Measurements from ENCODE around the gene PSTPIP1. TPM values are rescaled to one million over a fixed set of nuclear protein-coding genes. Genes with fewer than 3 reads are reported as not detected.

The PSTPIP1 gene
- total RNA-seq, 1 donor from 2014 or later = 12.4 TPM

GRCh38 chr15:76994001-76994400 is 925 bp upstream of the PSTPIP1 start:
- DNase-seq = peak; percentile 6
- TF ChIP-seq CTCF (IDR thresholded peaks at IDR 0.05; ENCODE audit: partially characterized antibody, unreplicated experiment) = no peak
- no peak overlapping the region for H3K27ac Mint-ChIP-seq (ENCODE audit: unreplicated experiment)

GRCh38 chr15:76994496-76994895 is 430 bp upstream of the PSTPIP1 start:
- no peak overlapping the region for H3K4me3 Mint-ChIP-seq (ENCODE audit: unreplicated experiment)
- peaks cover 11% of the 10 kb centered on the region for H3K27me3 Mint-ChIP-seq (ENCODE audit: unreplicated experiment)
- DNase-seq = no peak
- no peak for TF ChIP-seq CTCF (IDR thresholded peaks at IDR 0.05; ENCODE audit: partially characterized antibody, unreplicated experiment)
- peaks cover 4% of the 10 kb centered on the region for H3K9me3 Mint-ChIP-seq (ENCODE audit: unreplicated experiment)
- no peaks in the 10 kb centered on the region for H3K36me3 Mint-ChIP-seq (ENCODE audit: unreplicated experiment)
- no peak overlapping the region for H3K27ac Mint-ChIP-seq (ENCODE audit: unreplicated experiment)
- peaks cover 23% of the 10 kb centered on the region for H3K4me1 Mint-ChIP-seq (ENCODE audit: low read depth, unreplicated experiment)

More at GRCh38 chr15:76994001-76994400, 925 bp upstream of the PSTPIP1 start:
- Mint-ChIP-seq H3K4me1 (ENCODE audit: low read depth, unreplicated experiment) (peaks cover 23% of the 10 kb centered on the region), H3K27me3 (ENCODE audit: unreplicated experiment) (peaks cover 11% of the 10 kb centered on the region), H3K36me3 (ENCODE audit: unreplicated experiment) (no peaks in the 10 kb centered on the region), H3K9me3 (ENCODE audit: unreplicated experiment) (peaks cover 4% of the 10 kb centered on the region), H3K4me3 (ENCODE audit: unreplicated experiment) (no peak overlapping the region)

GRCh38 chr15:76996076-76996525 is 1.2 kb downstream of the PSTPIP1 start:
- no peak for DNase-seq
- no peak for TF ChIP-seq CTCF (IDR thresholded peaks at IDR 0.05; ENCODE audit: partially characterized antibody, unreplicated experiment)
- Mint-ChIP-seq H3K27me3 (ENCODE audit: unreplicated experiment) (peaks cover 6% of the 10 kb centered on the region), H3K9me3 (ENCODE audit: unreplicated experiment) (peaks cover 2% of the 10 kb centered on the region), H3K4me1 (ENCODE audit: low read depth, unreplicated experiment) (peaks cover 13% of the 10 kb centered on the region), H3K27ac (ENCODE audit: unreplicated experiment) (no peak overlapping the region), H3K36me3 (ENCODE audit: unreplicated experiment) (no peaks in the 10 kb centered on the region), H3K4me3 (ENCODE audit: unreplicated experiment) (no peak overlapping the region)

GRCh38 chr15:76996526-76997401 is 1.8 kb downstream of the PSTPIP1 start:
- TF ChIP-seq CTCF (IDR thresholded peaks at IDR 0.05; ENCODE audit: partially characterized antibody, unreplicated experiment) = no peak
- H3K27me3 Mint-ChIP-seq (ENCODE audit: unreplicated experiment) = peaks cover 4% of the 10 kb centered on the region
- H3K36me3 Mint-ChIP-seq (ENCODE audit: unreplicated experiment) = no peaks in the 10 kb centered on the region
- peaks cover 6% of the 10 kb centered on the region for H3K4me1 Mint-ChIP-seq (ENCODE audit: low read depth, unreplicated experiment)
- DNase-seq = peak; percentile 8
- no peak overlapping the region for H3K4me3 Mint-ChIP-seq (ENCODE audit: unreplicated experiment)
- H3K27ac Mint-ChIP-seq (ENCODE audit: unreplicated experiment) = no peak overlapping the region
- peaks cover 2% of the 10 kb centered on the region for H3K9me3 Mint-ChIP-seq (ENCODE audit: unreplicated experiment)

- Mint-ChIP-seq H3K27me3 (ENCODE audit: unreplicated experiment) (peaks cover 4% of the 10 kb centered on the region), H3K36me3 (ENCODE audit: unreplicated experiment) (no peaks in the 10 kb centered on the region), H3K4me1 (ENCODE audit: low read depth, unreplicated experiment) (peaks cover 2% of the 10 kb centered on the region), H3K4me3 (ENCODE audit: unreplicated experiment) (no peak overlapping the region), H3K9me3 (ENCODE audit: unreplicated experiment) (no peaks in the 10 kb centered on the region), H3K27ac (ENCODE audit: unreplicated experiment) (no peak overlapping the region)
- no peak for DNase-seq
- no peak for TF ChIP-seq CTCF (IDR thresholded peaks at IDR 0.05; ENCODE audit: partially characterized antibody, unreplicated experiment)
Observed at GRCh38 chr15:76998663-76999285, 3.8 kb downstream of the PSTPIP1 start.
